ENCODE data around the gene GSK3A.

The GSK3A gene

DNA sequence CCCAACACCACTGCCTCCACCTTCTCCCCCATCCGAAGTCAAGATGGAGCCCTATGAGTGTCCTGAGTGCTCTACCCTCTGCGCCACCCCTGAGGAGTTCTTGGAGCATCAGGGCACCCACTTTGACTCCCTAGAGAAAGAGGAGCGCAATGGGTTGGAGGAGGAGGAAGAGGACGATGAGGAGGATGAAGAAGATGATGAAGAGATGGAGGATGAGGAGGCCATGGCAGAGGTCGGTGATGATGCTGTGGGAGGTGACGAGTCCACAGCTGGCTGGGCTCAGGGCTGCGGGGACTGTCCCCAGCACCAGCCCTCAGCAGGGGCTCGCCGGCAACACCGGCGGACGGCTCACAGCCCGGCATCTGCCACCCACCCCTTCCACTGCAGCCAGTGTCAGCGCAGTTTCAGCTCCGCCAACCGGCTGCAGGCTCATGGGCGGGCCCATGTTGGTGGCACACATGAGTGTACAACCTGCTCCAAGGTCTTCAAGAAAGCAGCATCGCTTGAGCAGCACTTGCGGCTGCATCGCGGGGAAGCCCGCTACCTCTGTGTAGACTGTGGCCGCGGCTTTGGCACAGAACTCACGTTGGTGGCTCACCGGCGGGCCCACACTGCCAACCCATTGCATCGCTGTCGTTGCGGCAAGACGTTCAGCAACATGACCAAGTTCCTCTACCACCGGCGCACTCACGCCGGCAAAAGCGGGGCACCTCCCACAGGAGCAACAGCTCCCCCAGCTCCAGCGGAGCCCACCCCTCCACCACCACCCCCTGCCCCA lies 17.3 kb downstream of the GSK3A start:
- Histone ChIP-seq H3K36me3 (ENCODE audit: control insufficient read depth in 1 of 2, insufficient read depth in 2 of 2, low read length in 2 of 2) (peaks cover 48 to 53% of the 10 kb centered on the region in 2 experiments), H3K9me3 (ENCODE audit: insufficient read depth, low read depth, low read length) (no peaks in the 10 kb centered on the region), H3K23ac (ENCODE audit: low read length) (no peak overlapping the region), H4K91ac (ENCODE audit: low read depth, low read length) (no peak overlapping the region), H3K27ac (ENCODE audit: low read depth, low read length) (no peak overlapping the region), H2BK12ac (ENCODE audit: low read length) (no peak overlapping the region), H3K4me2 (ENCODE audit: low read length) (no peak overlapping the region), H3K14ac (ENCODE audit: low read length) (no peak overlapping the region), H3K4ac (ENCODE audit: low read depth, low read length) (no peak overlapping the region), H3K18ac (ENCODE audit: low read length) (no peak overlapping the region), H3K9ac (ENCODE audit: low read length) (no peak overlapping the region), H4K8ac (ENCODE audit: low read depth, low read length) (no peak overlapping the region), H2AFZ (ENCODE audit: insufficient read depth, low read length, poor library complexity) (no peak overlapping the region), H3K79me1 (ENCODE audit: low read length) (peaks cover 5% of the 10 kb centered on the region), H3K27me3 (ENCODE audit: insufficient read depth, low read length) (no peaks in the 10 kb centered on the region), H2BK120ac (ENCODE audit: insufficient read depth, low read length, poor library complexity) (no peak overlapping the region), H2BK5ac (ENCODE audit: low read depth, low read length, poor library complexity) (no peak overlapping the region), H3K79me2 (ENCODE audit: control insufficient read depth, insufficient read depth, low read length, poor library complexity) (peaks cover 8% of the 10 kb centered on the region), H3K4me1 (ENCODE audit: control insufficient read depth in 1 of 2, insufficient read depth in 2 of 2, low read length in 2 of 2) (peaks cover 4 to 6% of the 10 kb centered on the region in 2 experiments), H4K12ac (ENCODE audit: low read depth, low read length) (no peak overlapping the region), H2AK5ac (ENCODE audit: low read length) (no peak overlapping the region), H3K4me3 (ENCODE audit: low read depth, low read length) (no peak overlapping the region)
- no peak for DNase-seq
- 100% methylated on average over 2 of the region's 37 CpGs for WGBS (ENCODE audit: extremely low coverage, insufficient coverage, insufficient read length)

DNA sequence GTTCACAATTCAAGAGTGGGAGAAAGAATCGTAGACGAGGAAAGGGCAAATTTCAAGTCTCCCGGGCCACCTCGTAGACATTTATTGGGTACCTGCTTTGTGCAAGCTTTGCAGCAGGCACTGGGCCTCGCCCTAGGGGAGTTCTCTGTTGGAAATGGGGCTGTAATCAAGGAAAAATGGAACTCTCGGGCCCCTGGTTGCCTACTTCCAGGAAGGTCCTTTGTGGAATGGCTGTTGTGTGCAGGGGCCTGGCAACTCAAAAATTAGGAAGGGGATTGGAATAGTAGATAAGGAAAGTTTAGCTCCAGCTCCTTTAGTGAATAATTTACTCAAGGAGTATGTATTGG lies 21.7 kb downstream of the GSK3A start:
- Histone ChIP-seq H3K79me1 (ENCODE audit: low read length) (peaks cover 20% of the 10 kb centered on the region), H3K23ac (ENCODE audit: low read length) (no peak overlapping the region), H2BK5ac (ENCODE audit: low read depth, low read length, poor library complexity) (peak overlapping the region; percentile 71), H3K18ac (ENCODE audit: low read length) (peak overlapping the region; percentile 76), H2BK120ac (ENCODE audit: insufficient read depth, low read length, poor library complexity) (no peak overlapping the region), H2BK12ac (ENCODE audit: low read length) (no peak overlapping the region), H3K9me3 (ENCODE audit: insufficient read depth, low read depth, low read length) (no peaks in the 10 kb centered on the region), H3K27ac (ENCODE audit: low read depth, low read length) (peak overlapping the region; percentile 83), H3K79me2 (ENCODE audit: control insufficient read depth, insufficient read depth, low read length, poor library complexity) (peaks cover 20% of the 10 kb centered on the region), H3K4me2 (ENCODE audit: low read length) (peak overlapping the region; percentile 98), H3K36me3 (ENCODE audit: control insufficient read depth in 1 of 2, insufficient read depth in 2 of 2, low read length in 2 of 2) (peaks cover 19 to 22% of the 10 kb centered on the region in 2 experiments), H2AFZ (ENCODE audit: insufficient read depth, low read length, poor library complexity) (no peak overlapping the region), H3K4me3 (ENCODE audit: low read depth, low read length) (peak overlapping the region; percentile 90), H2AK5ac (ENCODE audit: low read length) (peak overlapping the region; percentile 78), H3K4ac (ENCODE audit: low read depth, low read length) (peak overlapping the region; percentile 94), H4K8ac (ENCODE audit: low read depth, low read length) (peak overlapping the region; percentile 88), H4K12ac (ENCODE audit: low read depth, low read length) (no peak overlapping the region), H3K9ac (ENCODE audit: low read length) (peak overlapping the region; percentile 88), H3K4me1 (ENCODE audit: control insufficient read depth in 1 of 2, insufficient read depth in 2 of 2, low read length in 2 of 2) (peaks cover 8 to 19% of the 10 kb centered on the region in 2 experiments), H3K14ac (ENCODE audit: low read length) (peak overlapping the region; percentile 64), H4K91ac (ENCODE audit: low read depth, low read length) (no peak overlapping the region), H3K27me3 (ENCODE audit: insufficient read depth, low read length) (no peaks in the 10 kb centered on the region)
- no peak for DNase-seq
- no CpG with 5 or more reads among the region's 6 CpGs for WGBS (ENCODE audit: extremely low coverage, insufficient coverage, insufficient read length)

DNA sequence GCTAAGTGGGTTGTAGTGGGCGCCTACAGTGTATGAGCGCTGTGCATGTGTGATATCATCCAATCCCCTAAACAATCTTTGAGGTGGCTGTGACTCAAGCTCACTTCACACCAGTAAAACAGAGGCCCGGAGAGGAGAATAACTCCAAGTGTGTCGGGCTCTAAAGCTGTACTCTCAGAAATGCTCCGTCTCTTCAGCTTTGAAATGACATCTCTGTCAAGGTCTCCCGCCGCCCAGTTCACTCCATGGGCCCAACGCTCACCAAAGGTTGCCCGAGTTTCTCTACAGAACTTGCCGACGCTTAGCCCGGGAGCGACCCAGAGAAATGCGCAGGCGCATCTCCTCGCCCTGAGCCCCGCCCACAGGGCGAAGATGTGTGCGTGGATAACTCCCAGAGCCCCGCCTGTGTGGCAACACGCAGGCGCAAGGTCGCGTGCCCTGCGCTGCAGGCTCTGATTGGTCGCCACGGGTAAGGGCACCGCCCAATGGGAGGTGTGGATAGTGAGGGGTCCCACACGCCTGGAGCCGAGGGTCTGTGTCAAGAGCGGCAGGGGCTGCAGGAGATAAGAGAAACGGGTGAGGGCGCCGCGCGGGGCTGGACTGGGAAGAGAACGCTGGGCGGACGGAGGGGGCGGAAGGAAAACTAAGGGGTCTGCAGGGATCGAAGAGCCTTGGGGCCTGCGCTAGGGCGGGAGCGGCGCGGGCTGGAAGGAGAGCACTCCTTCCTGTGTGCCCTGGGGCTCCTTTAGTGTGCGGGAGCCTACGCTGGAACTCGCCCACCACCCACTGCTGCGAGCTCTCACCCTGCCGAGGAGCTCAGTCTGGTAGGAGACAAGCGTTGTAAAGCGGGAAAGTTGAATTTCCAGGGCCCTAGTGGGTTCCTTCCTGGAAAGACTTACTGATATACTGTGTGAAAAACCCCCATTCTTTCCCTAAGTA lies 22.3 kb downstream of the GSK3A start, which contains the start of gene ZNF526:
ZNF526 (plus strand) TSS at position 501 of the 939 bp plus-strand sequence. CDS start 4,092 bp downstream, outside the sequence.
- Histone ChIP-seq H4K12ac (ENCODE audit: low read depth, low read length) (peak within 1 kb of the TSS; percentile 84), H2BK5ac (ENCODE audit: low read depth, low read length, poor library complexity) (peak within 1 kb of the TSS; percentile 71), H3K23ac (ENCODE audit: low read length) (no peak within 1 kb of the TSS), H3K4me1 (ENCODE audit: control insufficient read depth in 1 of 2, insufficient read depth in 2 of 2, low read length in 2 of 2) (peaks cover 8 to 19% of the 10 kb centered on the region in 2 experiments), H3K27ac (ENCODE audit: low read depth, low read length) (peak within 1 kb of the TSS; percentile 83), H3K9me3 (ENCODE audit: insufficient read depth, low read depth, low read length) (no peaks in the 10 kb centered on the region), H2BK120ac (ENCODE audit: insufficient read depth, low read length, poor library complexity) (peak within 1 kb of the TSS; percentile 29), H3K4ac (ENCODE audit: low read depth, low read length) (peak within 1 kb of the TSS; percentile 94), H2BK12ac (ENCODE audit: low read length) (no peak within 1 kb of the TSS), H3K4me3 (ENCODE audit: low read depth, low read length) (peak within 1 kb of the TSS; percentile 90), H3K9ac (ENCODE audit: low read length) (peak within 1 kb of the TSS; percentile 88), H3K79me1 (ENCODE audit: low read length) (peaks cover 20% of the 10 kb centered on the region), H3K79me2 (ENCODE audit: control insufficient read depth, insufficient read depth, low read length, poor library complexity) (peaks cover 23% of the 10 kb centered on the region), H4K8ac (ENCODE audit: low read depth, low read length) (peak within 1 kb of the TSS; percentile 88), H3K18ac (ENCODE audit: low read length) (peak within 1 kb of the TSS; percentile 76), H2AK5ac (ENCODE audit: low read length) (peak within 1 kb of the TSS; percentile 78), H2AFZ (ENCODE audit: insufficient read depth, low read length, poor library complexity) (peak within 1 kb of the TSS; percentile 85), H3K27me3 (ENCODE audit: insufficient read depth, low read length) (no peaks in the 10 kb centered on the region), H3K36me3 (ENCODE audit: control insufficient read depth in 1 of 2, insufficient read depth in 2 of 2, low read length in 2 of 2) (peaks cover 17 to 18% of the 10 kb centered on the region in 2 experiments), H4K91ac (ENCODE audit: low read depth, low read length) (peak within 1 kb of the TSS; percentile 74), H3K14ac (ENCODE audit: low read length) (peak within 1 kb of the TSS; percentile 81), H3K4me2 (ENCODE audit: low read length) (peak within 1 kb of the TSS; percentile 98)
- DNase-seq = peak; percentile 99 to 100
- WGBS (ENCODE audit: extremely low coverage, insufficient coverage, insufficient read length) = no CpG with 5 or more reads among the region's 53 CpGs
